Prostate gland (tissue), 2 donors: Measurements from ENCODE around the gene RSPH3. TPM values are rescaled to one million over a fixed set of nuclear protein-coding genes. Genes with fewer than 3 reads are reported as not detected.
"Not testable (repeated sequence)": the region's sequence is repeated elsewhere in the genome, so short reads cannot be mapped to it uniquely, and the experiment has no call there.

Source experiments
- DNase-seq: peaks from one replicate; pipeline ENCODE4 v3.0.0-alpha.2; 2019; ENCODE audit warnings: low spot score
- H3K27ac ChIP-seq, 2 donors: fragments of 200-600 bp; sonication (generic); 2 replicates each; pipeline ENCODE4 v1.5.1; 2017 to 2019
- H3K27me3 ChIP-seq: fragments of 200-600 bp; sonication (generic); replicated peaks from 2 replicates; pipeline ENCODE4 v1.5.1; 2019; ENCODE audit not compliant: insufficient read depth
- H3K36me3 ChIP-seq, 2 donors: fragments of 200-600 bp; sonication (generic); 1 replicate in 1 of 2; 2 replicates in 1 of 2; pipeline versions ENCODE4 v1.5.1 to v1.8.1; 2017 to 2019
- H3K4me1 ChIP-seq: fragments of 200-600 bp; sonication (generic); replicated peaks from 2 replicates; pipeline ENCODE4 v1.5.1; 2019
- H3K4me3 ChIP-seq, 2 donors: fragments of 200-600 bp; sonication (generic); 2 replicates each; pipeline ENCODE4 v1.5.1; 2017 to 2019
- H3K9me3 ChIP-seq: fragments of 200-600 bp; sonication (generic); 2 replicates; pipeline ENCODE4 v1.5.1; 2017
- POLR2A ChIP-seq: fragments of 450-650 bp; IDR thresholded peaks from one replicate; pipeline ENCODE4 v1.6.1; 2016; ENCODE audit warnings: antibody characterized with exemption, mild to moderate bottlenecking
- POLR2AphosphoS5 ChIP-seq: sonication (generic); formaldehyde crosslinking; IDR thresholded peaks from one replicate; pipeline ENCODE4 v1.6.1; 2017; ENCODE audit warnings: antibody characterized with exemption
- WGBS: methylation state at CpG from one replicate; pipeline ENCODE4 v1.1.5; 2018; 5-methylcytosine and 5-hydroxymethylcytosine counted together
- intact Hi-C: fragments of 100-400 bp; cut with DNase I; formaldehyde crosslinking; loops from one replicate; pipeline ENCODE4 v1.14.2; 2022
- total RNA-seq, 2 donors: library from RNA; depleted of rRNA; stranded (reverse); fragments of >200 nt; gene quantifications; one replicate each; pipeline ENCODE4 v1.1.0, GENCODE V29; 2016
- TF ChIP-seq, protein P1 (sequence below), 4 experiments: fragments of 200-600 bp in 2 of 4; fragments of 450-650 bp in 2 of 4; sonication (generic) in 2 of 4; IDR thresholded peaks; 1 replicate in 3 of 4; 2 replicates in 1 of 4; pipeline ENCODE4 v1.5.1; 2016 to 2019; ENCODE audit warnings: antibody characterized with exemption in 4 of 4, mild to moderate bottlenecking in 2 of 4, moderate library complexity in 2 of 4

Gene RSPH3
- total RNA-seq, 2 donors from 2014 or later: 18.7 to 19.4 TPM

DNA sequence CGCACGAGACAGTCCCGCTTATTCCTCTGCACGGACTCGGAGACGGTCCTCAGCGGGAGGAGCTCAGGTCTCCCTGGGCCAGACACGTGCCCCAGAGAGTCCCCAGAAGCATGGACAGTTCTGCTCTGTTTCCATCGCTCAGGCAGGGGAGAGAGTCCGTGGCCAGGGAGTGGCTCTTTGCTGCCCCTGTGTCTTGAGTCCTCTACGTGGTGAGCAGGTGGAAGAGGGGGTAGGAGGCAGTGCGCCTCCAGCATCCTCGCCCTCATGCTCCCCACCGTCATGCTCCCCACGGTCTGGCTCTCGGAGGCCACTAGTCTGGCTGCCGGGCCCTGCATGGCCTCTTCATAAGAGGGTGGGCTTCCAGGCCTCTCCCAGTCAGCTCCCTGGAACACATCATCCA lies 35.9 kb upstream of the RSPH3 start:
- no peak overlapping the region for H3K4me3 ChIP-seq
- 85% methylated on average over 17 of the region's 17 CpGs for WGBS
- intact Hi-C loops: no loop called here
- no peak for TF ChIP-seq POLR2AphosphoS5
- no peak for TF ChIP-seq POLR2A
- TF ChIP-seq, protein P1, sequence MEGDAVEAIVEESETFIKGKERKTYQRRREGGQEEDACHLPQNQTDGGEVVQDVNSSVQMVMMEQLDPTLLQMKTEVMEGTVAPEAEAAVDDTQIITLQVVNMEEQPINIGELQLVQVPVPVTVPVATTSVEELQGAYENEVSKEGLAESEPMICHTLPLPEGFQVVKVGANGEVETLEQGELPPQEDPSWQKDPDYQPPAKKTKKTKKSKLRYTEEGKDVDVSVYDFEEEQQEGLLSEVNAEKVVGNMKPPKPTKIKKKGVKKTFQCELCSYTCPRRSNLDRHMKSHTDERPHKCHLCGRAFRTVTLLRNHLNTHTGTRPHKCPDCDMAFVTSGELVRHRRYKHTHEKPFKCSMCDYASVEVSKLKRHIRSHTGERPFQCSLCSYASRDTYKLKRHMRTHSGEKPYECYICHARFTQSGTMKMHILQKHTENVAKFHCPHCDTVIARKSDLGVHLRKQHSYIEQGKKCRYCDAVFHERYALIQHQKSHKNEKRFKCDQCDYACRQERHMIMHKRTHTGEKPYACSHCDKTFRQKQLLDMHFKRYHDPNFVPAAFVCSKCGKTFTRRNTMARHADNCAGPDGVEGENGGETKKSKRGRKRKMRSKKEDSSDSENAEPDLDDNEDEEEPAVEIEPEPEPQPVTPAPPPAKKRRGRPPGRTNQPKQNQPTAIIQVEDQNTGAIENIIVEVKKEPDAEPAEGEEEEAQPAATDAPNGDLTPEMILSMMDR (IDR thresholded peaks at IDR 0.05): no peak
- no peaks in the 10 kb centered on the region for H3K9me3 ChIP-seq
- H3K4me1 ChIP-seq: no peaks in the 10 kb centered on the region
- no peaks in the 10 kb centered on the region for H3K36me3 ChIP-seq
- no peaks in the 10 kb centered on the region for H3K27me3 ChIP-seq
- DNase-seq: no peak
- no peak overlapping the region for H3K27ac ChIP-seq

DNA sequence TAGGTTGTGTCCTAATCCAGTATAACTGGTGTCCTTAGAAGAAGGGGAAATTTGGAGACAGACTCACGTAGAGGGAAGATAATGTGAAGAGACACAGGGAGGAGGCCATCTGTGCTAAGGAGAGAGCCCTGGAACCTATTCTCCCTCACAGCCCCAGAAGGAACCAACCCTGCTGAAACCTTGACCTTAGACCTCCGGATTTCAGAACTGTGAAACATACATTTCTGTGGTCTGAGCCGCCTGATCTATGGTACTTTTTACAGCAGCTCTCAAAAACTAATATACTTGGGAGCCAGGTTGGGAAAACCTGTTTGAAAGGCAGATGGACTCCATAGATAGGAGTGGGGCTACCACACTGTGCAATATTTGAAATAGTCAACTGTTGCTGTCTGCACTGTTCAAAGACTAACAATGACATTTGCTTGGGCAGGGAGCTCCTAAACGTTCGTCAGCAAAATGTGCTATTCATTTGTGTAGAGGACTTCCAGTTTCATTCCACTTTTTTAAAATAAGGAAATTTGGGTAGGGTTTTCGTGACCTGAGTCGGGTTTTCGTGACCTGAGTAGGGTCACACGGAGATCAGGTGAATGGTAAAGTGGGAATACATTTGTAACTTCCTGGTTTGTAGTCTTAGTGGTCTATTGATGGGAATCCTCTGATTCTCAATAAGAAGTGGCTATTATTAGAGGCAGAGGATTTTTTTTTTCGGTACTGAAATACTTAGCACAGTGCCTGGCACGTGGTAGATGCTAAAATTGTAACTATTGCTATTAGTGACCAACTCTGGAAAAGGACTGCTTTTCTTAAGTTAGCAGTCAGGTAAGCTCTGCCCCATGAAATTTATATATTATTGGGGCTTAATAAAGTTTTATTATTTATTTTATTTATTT lies 33.4 kb upstream of the RSPH3 start:
- no peaks in the 10 kb centered on the region for H3K36me3 ChIP-seq
- H3K27ac ChIP-seq: no peak overlapping the region
- H3K9me3 ChIP-seq: no peaks in the 10 kb centered on the region
- no peak for TF ChIP-seq POLR2AphosphoS5
- TF ChIP-seq, protein P1 (IDR thresholded peaks at IDR 0.05): no peak
- TF ChIP-seq POLR2A: no peak
- DNase-seq: no peak
- WGBS: 92% methylated on average over 11 of the region's 11 CpGs
- no peaks in the 10 kb centered on the region for H3K27me3 ChIP-seq
- H3K4me3 ChIP-seq: no peak overlapping the region
- intact Hi-C loops: no loop called here
- H3K4me1 ChIP-seq: no peaks in the 10 kb centered on the region

DNA sequence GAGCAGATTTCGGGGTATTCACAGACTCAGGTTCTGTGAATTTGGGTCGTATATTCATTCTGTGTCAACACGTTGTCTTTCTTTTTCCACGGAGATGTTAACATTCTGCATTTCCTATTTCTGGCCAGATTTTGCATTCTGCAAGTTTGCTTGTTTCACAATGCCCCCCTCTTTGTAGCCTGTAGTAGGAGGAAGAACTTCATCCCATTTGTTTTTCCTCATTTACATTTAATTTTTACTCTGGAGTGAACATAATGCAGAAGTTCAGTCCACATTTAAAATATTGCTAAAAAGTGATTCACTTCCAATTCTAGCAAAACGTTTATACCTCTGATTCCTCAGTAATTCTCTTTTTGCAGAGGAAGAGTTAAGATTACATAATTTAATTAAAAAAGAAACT lies 31.8 kb upstream of the RSPH3 start:
- Histone ChIP-seq H3K9me3 (no peaks in the 10 kb centered on the region), H3K36me3 (no peaks in the 10 kb centered on the region), H3K27ac (no peak overlapping the region), H3K4me3 (no peak overlapping the region), H3K27me3 (no peaks in the 10 kb centered on the region), H3K4me1 (no peaks in the 10 kb centered on the region)
- no peak for TF ChIP-seq POLR2A
- no peak for DNase-seq
- intact Hi-C loops: no loop called here
- WGBS: 76% methylated on average over 5 of the region's 5 CpGs

DNA sequence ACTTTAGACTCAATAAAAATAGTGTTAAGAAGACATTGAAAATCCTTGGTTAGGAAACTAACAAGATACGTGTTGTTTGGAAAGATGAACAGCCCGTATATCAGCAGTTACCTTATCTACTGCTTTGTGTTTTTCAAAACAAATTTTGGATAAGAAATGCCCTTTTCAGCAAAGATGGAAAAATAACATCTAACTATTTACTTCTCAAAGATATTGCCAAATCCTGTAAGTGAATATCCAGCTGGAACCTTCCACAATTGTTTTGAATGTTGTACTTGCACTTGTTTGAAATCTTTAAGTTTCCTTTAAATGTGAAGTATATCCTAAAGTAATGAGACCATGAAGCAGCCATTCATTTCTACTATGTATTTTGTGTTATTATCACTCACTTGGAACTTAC lies 30.2 kb upstream of the RSPH3 start:
- Histone ChIP-seq H3K4me1 (no peaks in the 10 kb centered on the region), H3K27me3 (no peaks in the 10 kb centered on the region), H3K4me3 (no peak overlapping the region), H3K9me3 (no peaks in the 10 kb centered on the region), H3K27ac (no peak overlapping the region), H3K36me3 (no peaks in the 10 kb centered on the region)
- TF ChIP-seq POLR2A (no peak), POLR2AphosphoS5 (no peak)
- TF ChIP-seq, protein P1 (IDR thresholded peaks at IDR 0.05): no peak
- 91% methylated on average over 2 of the region's 2 CpGs for WGBS
- no peak for DNase-seq
- intact Hi-C loops: no loop called here

DNA sequence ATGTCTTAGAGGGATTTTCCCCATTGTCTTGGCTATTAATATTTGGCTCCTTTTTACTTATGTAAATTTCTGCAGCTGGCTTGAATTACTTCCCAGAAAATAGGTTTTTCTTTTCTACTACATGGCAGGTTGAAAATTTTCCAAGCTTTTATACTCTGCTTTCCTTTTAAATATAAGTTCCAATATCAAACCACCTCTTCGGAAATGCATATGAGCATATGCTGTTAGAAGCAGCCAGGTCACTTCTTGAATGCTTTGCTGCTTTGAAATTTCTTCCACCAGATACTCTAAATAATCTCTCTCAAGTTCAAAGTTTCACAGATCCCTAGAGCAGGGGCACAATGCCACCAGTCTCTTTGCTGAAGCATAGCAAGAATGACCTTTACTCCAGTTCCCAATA lies 25.2 kb upstream of the RSPH3 start:
- intact Hi-C loops, H3K27me3 ChIP-seq, H3K4me1 ChIP-seq, H3K9me3 ChIP-seq, H3K36me3 ChIP-seq, H3K4me3 ChIP-seq, DNase-seq, H3K27ac ChIP-seq: not testable (repeated sequence)
- WGBS: 98% methylated on average over 1 of the region's 1 CpG

DNA sequence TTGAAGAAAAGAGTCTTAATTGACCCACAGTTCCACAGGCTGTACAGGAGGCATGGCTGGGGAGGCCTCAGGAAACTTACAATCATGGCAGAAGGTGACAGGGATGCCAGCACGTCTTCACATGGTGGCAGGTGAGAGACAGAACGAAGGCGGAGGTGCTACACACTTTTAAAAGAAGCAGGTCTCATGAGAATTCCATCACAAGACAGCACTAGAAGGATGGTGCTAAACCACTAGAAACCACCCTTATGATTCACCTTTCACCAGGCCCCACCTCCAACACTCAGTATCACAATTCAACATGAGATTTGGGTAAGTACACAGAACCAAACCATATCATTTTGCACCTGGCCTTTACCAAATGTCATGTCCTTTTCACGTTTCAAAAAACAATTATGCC lies 23.9 kb upstream of the RSPH3 start:
- TF ChIP-seq, protein P1 (IDR thresholded peaks at IDR 0.05): no peak
- TF ChIP-seq POLR2A (no peak), POLR2AphosphoS5 (no peak)
- Histone ChIP-seq H3K9me3 (no peaks in the 10 kb centered on the region), H3K4me3 (no peak overlapping the region), H3K27me3 (no peaks in the 10 kb centered on the region), H3K4me1 (no peaks in the 10 kb centered on the region), H3K27ac (no peak overlapping the region), H3K36me3 (no peaks in the 10 kb centered on the region)
- intact Hi-C loops: no loop called here
- 79% methylated on average over 4 of the region's 4 CpGs for whole genome bisulfite sequencing
- DNase-seq: no peak
